ENCODE measurements around the gene UNK. TPM values are rescaled to one million over a fixed set of nuclear protein-coding genes. Genes with fewer than 3 reads are reported as not detected.
A peak's percentile ranks its signal among the peaks of the same experiment; 100 is the strongest.

UNK gene
- total and polyA plus RNA-seq, 2 experiments from 2014 or later: 22.3 to 26.7 TPM

DNA sequence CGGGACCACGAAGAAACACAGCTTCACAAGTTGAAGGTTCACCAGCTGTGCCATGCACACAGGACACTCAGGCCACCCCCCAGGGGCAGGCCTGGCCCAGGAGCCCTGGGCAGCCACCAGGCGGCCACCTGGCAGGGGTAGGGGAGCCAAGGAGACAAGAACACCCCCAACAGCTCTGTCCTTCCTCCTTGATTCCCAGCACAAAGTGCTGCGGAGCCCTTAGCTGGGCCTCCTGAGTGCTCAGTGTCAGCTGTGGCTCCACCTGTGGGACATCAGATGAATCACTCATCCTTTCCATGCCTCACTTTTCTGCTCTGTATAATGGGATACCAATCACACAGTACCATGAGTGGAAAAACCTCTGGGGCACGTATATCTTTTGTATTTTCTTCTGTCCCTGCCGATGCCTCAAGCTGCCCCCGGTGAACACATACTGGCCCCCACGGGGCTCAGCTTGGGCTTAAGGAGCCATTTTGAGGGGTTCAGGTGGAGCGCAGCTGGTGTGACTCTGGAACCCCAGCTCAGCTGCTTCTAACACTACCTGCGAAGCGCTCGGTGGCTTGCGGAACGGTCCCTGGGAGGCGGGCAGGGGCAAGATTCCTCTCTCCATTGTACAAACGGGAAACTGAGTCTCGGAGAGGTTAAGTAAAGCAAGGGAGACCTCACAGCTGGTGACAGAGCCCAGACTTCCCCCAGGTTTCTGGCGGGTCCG lies 31.6 kb upstream of the UNK start:
- Histone ChIP-seq H2AFZ (peak overlapping the region; percentile 91), H3K4me2 (peak overlapping the region; percentile 84)
- TF ChIP-seq CTCF (IDR thresholded peaks at IDR 0.05; ENCODE audit: poor library complexity) (no peak), EZH2 (IDR thresholded peaks at IDR 0.05; ENCODE audit: borderline replicate concordance) (no peak), EZH2phosphoT487 (IDR thresholded peaks at IDR 0.05; ENCODE audit: low read depth, severe bottlenecking, unreplicated experiment) (no peak)

DNA sequence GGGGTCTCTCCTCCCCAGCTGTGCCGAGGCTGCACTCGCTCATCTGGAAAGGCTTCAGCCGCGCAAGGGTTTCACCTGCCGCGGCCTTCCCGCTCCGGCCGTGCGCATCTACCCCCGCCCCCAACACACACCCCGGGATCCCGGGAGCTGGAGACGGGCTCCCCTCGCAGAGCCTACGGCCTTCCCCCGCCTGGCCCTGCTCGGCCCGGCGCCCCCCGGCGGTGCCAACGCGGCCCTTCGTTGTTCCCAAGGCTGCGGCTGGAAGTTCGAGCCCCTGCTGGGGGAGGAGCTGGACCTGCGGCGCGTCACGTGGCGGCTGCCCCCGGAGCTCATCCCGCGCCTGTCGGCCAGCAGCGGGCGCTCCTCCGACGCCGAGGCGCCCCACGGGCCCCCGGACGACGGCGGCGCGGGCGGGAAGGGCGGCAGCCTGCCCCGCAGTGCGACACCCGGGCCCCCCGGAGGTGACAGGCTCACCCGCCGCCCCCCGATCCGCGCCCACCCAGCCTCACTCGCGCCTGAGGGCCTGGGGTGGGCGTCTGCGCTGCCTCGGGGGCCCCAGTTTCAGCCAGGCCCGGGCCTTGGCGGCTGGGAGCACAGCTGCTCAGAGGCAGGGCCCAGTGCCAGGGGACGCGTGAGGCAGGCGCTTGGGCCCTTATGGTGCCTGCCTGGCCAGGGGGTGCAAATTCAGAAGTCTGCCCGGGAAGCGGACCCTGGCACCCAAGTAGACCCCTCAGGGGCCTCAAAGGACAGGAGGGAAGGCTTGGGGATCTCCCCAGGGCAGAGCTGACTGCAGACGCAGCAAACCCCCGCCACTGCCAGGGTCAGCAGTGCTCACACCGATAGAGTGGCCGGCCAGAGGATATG lies 30.9 kb upstream of the UNK start:
- Histone ChIP-seq H3K9me3 (ENCODE audit: low read depth) (no peaks in the 10 kb centered on the region), H3K4me2 (peak overlapping the region; percentile 84), H3K9me2 (replicated peaks; ENCODE audit: insufficient read depth) (no peaks in the 10 kb centered on the region), H4K20me1 (ENCODE audit: insufficient read depth, poor library complexity, severe bottlenecking) (no peaks in the 10 kb centered on the region), H3K4me1 (ENCODE audit: insufficient read depth) (peaks cover 14% of the 10 kb centered on the region), H3K4me3 (no peak overlapping the region), H3K79me2 (no peaks in the 10 kb centered on the region), H2AFZ (peak overlapping the region; percentile 91), H3K27me3 (no peaks in the 10 kb centered on the region), H3K27ac (peak overlapping the region; percentile 40), H3K36me3 (replicated peaks; ENCODE audit: insufficient read depth, low read depth) (no peaks in the 10 kb centered on the region)
- DNase-seq (ENCODE audit: low spot score): peak; percentile 87
- TF ChIP-seq EZH2 (IDR thresholded peaks at IDR 0.05; ENCODE audit: borderline replicate concordance) (no peak), EZH2phosphoT487 (IDR thresholded peaks at IDR 0.05; ENCODE audit: low read depth, severe bottlenecking, unreplicated experiment) (no peak), CTCF (IDR thresholded peaks at IDR 0.05; ENCODE audit: poor library complexity) (peak; percentile 62)
- WGBS (ENCODE audit: low lambda C conversion rate, missing lambda C conversion rate): 28% methylated on average over 47 of the region's 76 CpGs

More for the DNA sequence above, 31.6 kb upstream of the UNK start:
- Histone ChIP-seq H3K9me3 (ENCODE audit: low read depth) (no peaks in the 10 kb centered on the region), H3K27ac (no peak overlapping the region), H3K79me2 (no peaks in the 10 kb centered on the region), H3K4me3 (no peak overlapping the region), H4K20me1 (ENCODE audit: insufficient read depth, poor library complexity, severe bottlenecking) (no peaks in the 10 kb centered on the region), H3K9me2 (replicated peaks; ENCODE audit: insufficient read depth) (no peaks in the 10 kb centered on the region), H3K4me1 (ENCODE audit: insufficient read depth) (peaks cover 14% of the 10 kb centered on the region), H3K36me3 (replicated peaks; ENCODE audit: insufficient read depth, low read depth) (no peaks in the 10 kb centered on the region), H3K27me3 (no peaks in the 10 kb centered on the region)
- no peak for DNase-seq (ENCODE audit: low spot score)
- WGBS (ENCODE audit: low lambda C conversion rate, missing lambda C conversion rate): 82% methylated on average over 19 of the region's 19 CpGs

GRCh38 chr17:75754378-75755204 lies 30.0 kb upstream of the UNK start:
- no peaks in the 10 kb centered on the region for H3K9me2 ChIP-seq (replicated peaks; ENCODE audit: insufficient read depth)
- no peaks in the 10 kb centered on the region for H3K27me3 ChIP-seq
- peaks cover 14% of the 10 kb centered on the region for H3K4me1 ChIP-seq (ENCODE audit: insufficient read depth)
- H3K4me3 ChIP-seq: no peak overlapping the region
- peak overlapping the region; percentile 84 for H3K4me2 ChIP-seq
- WGBS (ENCODE audit: low lambda C conversion rate, missing lambda C conversion rate): 85% methylated on average over 22 of the region's 27 CpGs
- no peaks in the 10 kb centered on the region for H3K79me2 ChIP-seq
- no peak overlapping the region for H2AFZ ChIP-seq
- no peak for TF ChIP-seq EZH2phosphoT487 (IDR thresholded peaks at IDR 0.05; ENCODE audit: low read depth, severe bottlenecking, unreplicated experiment)
- no peak for TF ChIP-seq EZH2 (IDR thresholded peaks at IDR 0.05; ENCODE audit: borderline replicate concordance)
- TF ChIP-seq CTCF (IDR thresholded peaks at IDR 0.05; ENCODE audit: poor library complexity): no peak
- no peaks in the 10 kb centered on the region for H3K9me3 ChIP-seq (ENCODE audit: low read depth)
- no peak for DNase-seq (ENCODE audit: low spot score)
- H3K36me3 ChIP-seq (replicated peaks; ENCODE audit: insufficient read depth, low read depth): no peaks in the 10 kb centered on the region
- peak overlapping the region; percentile 40 for H3K27ac ChIP-seq
- no peaks in the 10 kb centered on the region for H4K20me1 ChIP-seq (ENCODE audit: insufficient read depth, poor library complexity, severe bottlenecking)
